Loucy (cell line): ENCODE results near the gene TMEM95.

ENCODE experiments used
- H2AFZ ChIP-seq: fragments of 200-600 bp; sonication (generic); 2 replicates; pipeline ENCODE4 v1.6.0; 2016; ENCODE audit warnings: antibody characterized with exemption, mild to moderate bottlenecking, low read length, moderate library complexity
- H3F3A ChIP-seq: fragments of 200-600 bp; 2 replicates; pipeline ENCODE4 v1.6.0; 2016; ENCODE audit warnings: antibody characterized with exemption, low read depth, mild to moderate bottlenecking
- H3K27me3 ChIP-seq: fragments of 200-600 bp; sonication (generic); 2 replicates; pipeline ENCODE4 v1.6.1; 2014; ENCODE audit warnings: low read length, mild to moderate bottlenecking; ENCODE audit not compliant: insufficient read depth, poor library complexity, severe bottlenecking
- H3K36me3 ChIP-seq: fragments of 200-600 bp; sonication (generic); 2 replicates; pipeline ENCODE4 v1.6.1; 2016; ENCODE audit warnings: low read length; ENCODE audit not compliant: insufficient read depth
- H3K4me1 ChIP-seq: fragments of 200-600 bp; sonication (generic); 2 replicates; pipeline ENCODE4 v1.5.1; 2014; ENCODE audit warnings: low read length, mild to moderate bottlenecking; ENCODE audit not compliant: insufficient read depth, poor library complexity, severe bottlenecking
- H3K4me2 ChIP-seq: fragments of 200-600 bp; sonication (generic); 2 replicates; pipeline ENCODE4 v1.6.0; 2014; ENCODE audit warnings: antibody characterized with exemption, low read length, low read depth, mild to moderate bottlenecking; ENCODE audit not compliant: poor library complexity, severe bottlenecking
- H3K4me3 ChIP-seq: fragments of 200-600 bp; sonication (generic); 2 replicates; pipeline ENCODE4 v1.5.1; 2014; ENCODE audit warnings: low read length, mild to moderate bottlenecking, mixed read lengths; ENCODE audit not compliant: poor library complexity, severe bottlenecking
- H3K79me2 ChIP-seq: fragments of 200-600 bp; sonication (generic); 2 replicates; pipeline ENCODE4 v1.6.1; 2014; ENCODE audit warnings: low read length; ENCODE audit not compliant: insufficient read depth
- H3K9ac ChIP-seq: fragments of 200-600 bp; sonication (generic); 2 replicates; pipeline ENCODE4 v1.6.0; 2014; ENCODE audit warnings: mild to moderate bottlenecking, low read depth, low read length, moderate library complexity; ENCODE audit not compliant: poor library complexity, severe bottlenecking
- H3K9me2 ChIP-seq: fragments of 200-600 bp; sonication (generic); replicated peaks from 2 replicates; pipeline ENCODE4 v1.6.1; 2016; ENCODE audit warnings: low read depth, low read length, mixed read lengths
- H3K9me3 ChIP-seq: fragments of 200-600 bp; sonication (generic); 2 replicates; pipeline ENCODE4 v1.6.1; 2014; ENCODE audit warnings: mild to moderate bottlenecking, antibody characterized with exemption, low read length, low read depth; ENCODE audit not compliant: insufficient read depth
- H4K20me1 ChIP-seq: fragments of 200-600 bp; sonication (generic); 2 replicates; pipeline ENCODE4 v1.6.0; 2014; ENCODE audit warnings: antibody characterized with exemption, low read length, mild to moderate bottlenecking; ENCODE audit not compliant: insufficient read depth, poor library complexity, severe bottlenecking
- CTCF ChIP-seq: fragments of 200-600 bp; sonication (generic); conservative IDR thresholded peaks from 2 replicates; pipeline ENCODE4 v1.5.1; 2014; ENCODE audit warnings: mild to moderate bottlenecking, antibody characterized with exemption, low read length
- EZH2phosphoT487 ChIP-seq: fragments of 200-600 bp; IDR thresholded peaks from 2 replicates; pipeline ENCODE4 v1.6.1; 2018; ENCODE audit warnings: antibody characterized with exemption, mild to moderate bottlenecking, moderate library complexity, borderline replicate concordance

The TMEM95 gene

GRCh38 chr17:7356756-7357155 is 1.8 kb downstream of the TMEM95 start:
- Histone ChIP-seq H3K4me2 (no peak overlapping the region), H4K20me1 (no peaks in the 10 kb centered on the region), H3K27me3 (no peaks in the 10 kb centered on the region), H3K9ac (no peak overlapping the region), H3K79me2 (no peaks in the 10 kb centered on the region), H2AFZ (0 out of 2 replicates have a peak overlapping the region, but pooled peaks have one; percentile 35), H3K4me1 (no peaks in the 10 kb centered on the region), H3F3A (no peaks in the 10 kb centered on the region), H3K9me3 (no peaks in the 10 kb centered on the region), H3K4me3 (no peak overlapping the region), H3K9me2 (no peaks in the 10 kb centered on the region), H3K36me3 (peaks cover 3% of the 10 kb centered on the region; the same call in 1 of the 2 replicates)
- TF ChIP-seq EZH2phosphoT487: no peak
- TF ChIP-seq CTCF: no peak

- Histone ChIP-seq H3K79me2 (no peaks in the 10 kb centered on the region), H3K9me2 (no peaks in the 10 kb centered on the region), H4K20me1 (no peaks in the 10 kb centered on the region), H3K9ac (no peak overlapping the region), H3K36me3 (peaks cover 2% of the 10 kb centered on the region; the same call in 1 of the 2 replicates), H3K9me3 (no peaks in the 10 kb centered on the region), H3K4me2 (no peak overlapping the region), H3F3A (no peaks in the 10 kb centered on the region), H3K4me1 (no peaks in the 10 kb centered on the region), H2AFZ (0 out of 2 replicates have a peak overlapping the region, but pooled peaks have one; percentile 35), H3K27me3 (no peaks in the 10 kb centered on the region), H3K4me3 (no peak overlapping the region)
- no peak for TF ChIP-seq EZH2phosphoT487
- TF ChIP-seq CTCF: no peak
These were observed 2.4 kb downstream of the TMEM95 start for GRCh38 chr17:7357381-7357780.

GRCh38 chr17:7361906-7362305 is 7.0 kb downstream of the TMEM95 start:
- no peaks in the 10 kb centered on the region for H3K4me1 ChIP-seq
- no peaks in the 10 kb centered on the region for H3K79me2 ChIP-seq
- H3K4me2 ChIP-seq: no peak overlapping the region
- H3K9me3 ChIP-seq: no peaks in the 10 kb centered on the region
- no peak overlapping the region for H3K9ac ChIP-seq
- no peak overlapping the region for H2AFZ ChIP-seq
- no peaks in the 10 kb centered on the region for H3K36me3 ChIP-seq
- TF ChIP-seq CTCF: no peak
- TF ChIP-seq EZH2phosphoT487: no peak
- H4K20me1 ChIP-seq: no peaks in the 10 kb centered on the region
- no peaks in the 10 kb centered on the region for H3F3A ChIP-seq
- no peak overlapping the region for H3K4me3 ChIP-seq
- H3K9me2 ChIP-seq: no peaks in the 10 kb centered on the region
- no peaks in the 10 kb centered on the region for H3K27me3 ChIP-seq
